Measurements from ENCODE around the gene CREBBP. TPM values are rescaled to one million over a fixed set of nuclear protein-coding genes. Genes with fewer than 3 reads are reported as not detected.

The CREBBP gene
- total RNA-seq, 2 donors from 2014 or later = 65.0 to 103 TPM

- DNase-seq (ENCODE audit: low spot score) (no peak), ATAC-seq (ENCODE audit: insufficient number of reproducible peaks, low FRiP score, low read depth) (no peak)
- no peak for TF ChIP-seq CTCF (IDR thresholded peaks at IDR 0.05)
- Histone ChIP-seq H3K27me3 (replicated peaks; ENCODE audit: insufficient read depth) (no peaks in the 10 kb centered on the region), H3K36me3 (no peaks in the 10 kb centered on the region), H3K9me3 (no peaks in the 10 kb centered on the region), H3K4me3 (no peak overlapping the region), H3K27ac (no peak overlapping the region), H3K4me1 (ENCODE audit: control insufficient read depth in 1 of 2, low read depth in 2 of 2) (peaks cover 33 to 61% of the 10 kb centered on the region in 2 donors)
These were observed 81.7 kb downstream of the CREBBP start for GRCh38 chr16:3798838-3799237.

- no peaks in the 10 kb centered on the region for H3K27me3 ChIP-seq (replicated peaks; ENCODE audit: insufficient read depth)
- H3K27ac ChIP-seq = no peak overlapping the region
- no peak for ATAC-seq (ENCODE audit: insufficient number of reproducible peaks, low FRiP score, low read depth)
- no peak overlapping the region for H3K4me3 ChIP-seq
- DNase-seq (ENCODE audit: low spot score) = no peak
- no peaks in the 10 kb centered on the region for H3K9me3 ChIP-seq
- TF ChIP-seq CTCF (IDR thresholded peaks at IDR 0.05) = no peak
- peaks cover 37 to 68% of the 10 kb centered on the region in 2 donors for H3K4me1 ChIP-seq (ENCODE audit: control insufficient read depth in 1 of 2, low read depth in 2 of 2)
- no peaks in the 10 kb centered on the region for H3K36me3 ChIP-seq
These were observed 82.4 kb downstream of the CREBBP start for GRCh38 chr16:3797904-3798811.

- TF ChIP-seq CTCF (IDR thresholded peaks at IDR 0.05) = no peak
- Histone ChIP-seq H3K27ac (no peak overlapping the region), H3K36me3 (no peaks in the 10 kb centered on the region), H3K4me3 (no peak overlapping the region), H3K4me1 (ENCODE audit: control insufficient read depth in 1 of 2, low read depth in 2 of 2) (peaks cover 40 to 74% of the 10 kb centered on the region in 2 donors), H3K9me3 (no peaks in the 10 kb centered on the region), H3K27me3 (replicated peaks; ENCODE audit: insufficient read depth) (no peaks in the 10 kb centered on the region)
- no peak for DNase-seq (ENCODE audit: low spot score)
- ATAC-seq (ENCODE audit: insufficient number of reproducible peaks, low FRiP score, low read depth) = no peak
These were observed 83.0 kb downstream of the CREBBP start for GRCh38 chr16:3797473-3797872.

- Histone ChIP-seq H3K36me3 (peaks cover 15% of the 10 kb centered on the region), H3K9me3 (no peaks in the 10 kb centered on the region), H3K4me1 (ENCODE audit: control insufficient read depth in 1 of 2, low read depth in 2 of 2) (peaks cover 22 to 67% of the 10 kb centered on the region in 2 donors), H3K27ac (peak overlapping the region; percentile 21 to 36), H3K4me3 (peak overlapping the region; percentile 34), H3K27me3 (replicated peaks; ENCODE audit: insufficient read depth) (no peaks in the 10 kb centered on the region)
- ATAC-seq (ENCODE audit: insufficient number of reproducible peaks, low FRiP score, low read depth) (peak; percentile 85), DNase-seq (ENCODE audit: low spot score) (peak; percentile 23)
- peak; percentile 42 for TF ChIP-seq CTCF (IDR thresholded peaks at IDR 0.05)
These were observed 87.3 kb downstream of the CREBBP start for GRCh38 chr16:3793161-3793576.

- DNase-seq (ENCODE audit: low spot score) (no peak), ATAC-seq (ENCODE audit: insufficient number of reproducible peaks, low FRiP score, low read depth) (no peak)
- no peak for TF ChIP-seq CTCF (IDR thresholded peaks at IDR 0.05)
- Histone ChIP-seq H3K9me3 (no peaks in the 10 kb centered on the region), H3K27ac (peak overlapping the region; percentile 21 to 36), H3K27me3 (replicated peaks; ENCODE audit: insufficient read depth) (no peaks in the 10 kb centered on the region), H3K4me3 (peak overlapping the region; percentile 34), H3K4me1 (ENCODE audit: control insufficient read depth in 1 of 2, low read depth in 2 of 2) (peaks cover 16 to 66% of the 10 kb centered on the region in 2 donors), H3K36me3 (peaks cover 15% of the 10 kb centered on the region)
These were observed 88.0 kb downstream of the CREBBP start for GRCh38 chr16:3792472-3793012.

All from thoracic aorta (tissue), 2 donors.